ENCODE results near the gene RTN3.
"Not testable (repeated sequence)": the region's sequence is repeated elsewhere in the genome, so short reads cannot be mapped to it uniquely, and the experiment has no call there.

Gene RTN3, protein sequence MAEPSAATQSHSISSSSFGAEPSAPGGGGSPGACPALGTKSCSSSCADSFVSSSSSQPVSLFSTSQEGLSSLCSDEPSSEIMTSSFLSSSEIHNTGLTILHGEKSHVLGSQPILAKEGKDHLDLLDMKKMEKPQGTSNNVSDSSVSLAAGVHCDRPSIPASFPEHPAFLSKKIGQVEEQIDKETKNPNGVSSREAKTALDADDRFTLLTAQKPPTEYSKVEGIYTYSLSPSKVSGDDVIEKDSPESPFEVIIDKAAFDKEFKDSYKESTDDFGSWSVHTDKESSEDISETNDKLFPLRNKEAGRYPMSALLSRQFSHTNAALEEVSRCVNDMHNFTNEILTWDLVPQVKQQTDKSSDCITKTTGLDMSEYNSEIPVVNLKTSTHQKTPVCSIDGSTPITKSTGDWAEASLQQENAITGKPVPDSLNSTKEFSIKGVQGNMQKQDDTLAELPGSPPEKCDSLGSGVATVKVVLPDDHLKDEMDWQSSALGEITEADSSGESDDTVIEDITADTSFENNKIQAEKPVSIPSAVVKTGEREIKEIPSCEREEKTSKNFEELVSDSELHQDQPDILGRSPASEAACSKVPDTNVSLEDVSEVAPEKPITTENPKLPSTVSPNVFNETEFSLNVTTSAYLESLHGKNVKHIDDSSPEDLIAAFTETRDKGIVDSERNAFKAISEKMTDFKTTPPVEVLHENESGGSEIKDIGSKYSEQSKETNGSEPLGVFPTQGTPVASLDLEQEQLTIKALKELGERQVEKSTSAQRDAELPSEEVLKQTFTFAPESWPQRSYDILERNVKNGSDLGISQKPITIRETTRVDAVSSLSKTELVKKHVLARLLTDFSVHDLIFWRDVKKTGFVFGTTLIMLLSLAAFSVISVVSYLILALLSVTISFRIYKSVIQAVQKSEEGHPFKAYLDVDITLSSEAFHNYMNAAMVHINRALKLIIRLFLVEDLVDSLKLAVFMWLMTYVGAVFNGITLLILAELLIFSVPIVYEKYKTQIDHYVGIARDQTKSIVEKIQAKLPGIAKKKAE

DNA sequence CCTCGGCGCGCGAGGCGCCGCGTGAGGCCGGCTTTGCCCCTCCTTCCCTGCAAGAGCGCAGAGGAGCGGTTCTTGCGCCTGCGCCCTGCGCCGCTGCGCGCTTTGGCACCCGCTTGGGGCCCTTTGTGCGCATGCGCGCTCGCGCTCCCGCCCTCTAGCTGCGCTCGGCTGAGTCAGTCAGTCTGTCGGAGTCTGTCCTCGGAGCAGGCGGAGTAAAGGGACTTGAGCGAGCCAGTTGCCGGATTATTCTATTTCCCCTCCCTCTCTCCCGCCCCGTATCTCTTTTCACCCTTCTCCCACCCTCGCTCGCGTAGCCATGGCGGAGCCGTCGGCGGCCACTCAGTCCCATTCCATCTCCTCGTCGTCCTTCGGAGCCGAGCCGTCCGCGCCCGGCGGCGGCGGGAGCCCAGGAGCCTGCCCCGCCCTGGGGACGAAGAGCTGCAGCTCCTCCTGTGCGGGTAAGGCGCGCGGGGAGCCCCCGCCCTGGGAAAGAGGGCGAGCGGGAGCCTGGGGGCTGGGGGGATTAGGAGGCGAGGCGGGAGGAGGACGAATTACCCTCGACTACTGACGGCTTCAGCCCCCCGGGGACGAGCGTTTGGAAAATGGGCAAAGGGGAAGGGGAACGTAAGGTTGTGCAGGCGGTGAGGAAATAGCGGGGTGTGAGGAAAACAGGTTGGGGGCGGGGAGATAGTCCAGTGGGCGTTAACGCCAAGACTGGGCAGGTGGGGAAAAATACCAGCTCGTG is at the start of gene RTN3:
TSS of gene RTN3 (plus strand) at position 180 of the 745 bp plus-strand sequence. CDS start at position 317, 137 bp downstream.
- DNase-seq (ENCODE audit: low read depth in 2 of 3, low spot score in 2 of 3): peak; percentile 92 to 99 (median 94)

DNA sequence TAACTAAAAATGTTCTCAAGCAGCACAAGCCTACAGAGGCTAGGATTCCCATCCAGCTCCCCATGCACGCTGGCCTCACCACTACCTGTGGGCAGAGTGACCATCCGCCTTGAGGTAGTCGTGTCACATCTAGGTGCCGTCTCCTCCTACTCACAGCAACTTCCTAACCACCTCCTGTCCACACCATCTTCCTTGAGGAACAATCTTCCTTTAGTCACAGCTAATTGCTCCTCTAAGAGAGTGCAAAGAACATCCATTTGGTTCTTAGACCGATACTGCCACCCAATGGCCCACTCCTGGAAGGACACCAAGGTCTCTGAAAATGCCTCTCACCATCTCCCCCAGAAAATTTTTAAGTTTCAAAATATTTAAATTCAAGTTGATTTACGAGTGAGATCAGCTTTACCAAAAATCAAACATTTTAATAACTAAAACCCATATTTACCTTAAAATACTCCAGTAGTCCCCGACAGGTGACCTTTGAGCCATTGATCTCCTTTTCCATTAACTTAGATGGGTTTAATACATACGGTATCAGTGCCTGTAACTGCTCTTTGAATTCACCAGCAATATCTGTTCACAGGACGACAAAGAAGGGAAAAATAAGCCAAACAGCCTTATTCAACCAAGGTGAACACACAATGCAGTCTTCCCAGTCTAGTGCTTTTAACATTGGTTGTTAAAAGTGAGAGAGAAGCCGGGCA is 45.4 kb upstream of the RTN3 start:
- DNase-seq (ENCODE audit: low read depth in 2 of 3, low spot score in 2 of 3): peak in 1 of 3 experiments; percentile 36

DNA sequence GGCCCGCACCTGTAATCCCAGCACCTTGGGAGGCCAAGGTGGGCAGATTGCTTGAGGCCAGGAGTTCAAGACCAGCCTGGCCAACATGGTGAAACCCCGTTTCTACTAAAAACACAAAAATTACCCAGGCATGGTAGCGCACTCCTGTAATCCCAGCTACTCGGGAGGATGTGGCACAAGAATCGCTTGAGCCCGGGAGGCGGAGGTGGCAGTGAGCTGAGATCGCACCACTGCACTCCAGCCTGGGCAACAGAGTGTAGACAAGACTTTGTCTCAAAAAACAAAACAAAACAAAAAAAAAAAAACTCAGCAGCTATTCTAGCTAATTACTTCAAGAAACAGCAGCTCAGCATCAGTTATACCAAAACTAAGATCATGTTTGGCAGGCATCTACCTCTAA is 42.9 kb upstream of the RTN3 start:
- DNase-seq (ENCODE audit: low read depth in 2 of 3, low spot score in 2 of 3): not testable (repeated sequence)

DNA sequence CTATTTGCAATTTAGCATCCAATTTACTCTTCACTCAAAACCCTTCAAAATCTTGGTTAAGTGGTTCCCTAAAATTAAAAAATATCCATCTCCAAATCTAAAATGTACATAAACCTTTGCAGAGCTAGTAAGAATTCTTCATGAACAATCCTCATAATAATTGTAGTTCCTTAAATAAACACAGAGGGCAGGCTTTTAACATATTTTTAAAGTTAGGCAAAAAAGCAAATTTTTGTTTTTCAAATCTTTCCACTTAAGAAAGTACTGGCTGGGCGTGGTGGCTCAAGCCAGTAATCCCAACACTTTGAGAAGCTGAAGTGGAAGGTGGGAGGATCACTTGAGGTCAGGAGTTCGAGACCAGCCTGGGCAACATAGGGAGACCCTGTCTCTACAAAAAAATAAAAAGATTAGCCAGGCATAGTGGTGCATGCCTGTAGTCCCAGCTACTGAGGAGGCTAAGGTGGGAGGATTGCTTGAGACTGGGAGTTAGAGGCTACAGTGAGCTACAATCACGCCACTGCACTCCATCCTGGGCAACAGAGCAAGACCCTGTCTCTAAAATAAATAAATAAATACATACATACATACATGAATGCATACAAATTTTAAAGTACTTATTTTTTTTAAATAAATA is 42.0 kb upstream of the RTN3 start:
- DNase-seq (ENCODE audit: low read depth in 2 of 3, low spot score in 2 of 3): no peak

DNA sequence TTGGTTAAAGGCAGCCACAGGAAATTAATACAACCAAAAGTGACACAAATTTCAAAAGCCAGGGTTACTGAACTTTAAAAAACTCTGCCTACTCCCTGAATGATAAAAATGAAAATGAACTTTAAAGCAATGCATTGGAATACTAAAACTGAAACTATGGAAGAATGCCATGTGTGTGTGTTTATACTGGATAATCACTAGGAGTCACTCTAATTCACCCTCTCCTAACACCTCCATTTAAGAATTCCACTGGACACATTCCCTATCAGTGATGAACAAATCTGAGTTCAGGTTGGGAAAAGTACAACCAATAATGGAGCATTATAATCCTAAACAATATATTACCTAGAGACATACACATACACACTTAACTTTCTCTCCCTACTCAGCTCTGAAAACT is 39.6 kb upstream of the RTN3 start:
- DNase-seq (ENCODE audit: low read depth in 2 of 3, low spot score in 2 of 3): no peak

DNA sequence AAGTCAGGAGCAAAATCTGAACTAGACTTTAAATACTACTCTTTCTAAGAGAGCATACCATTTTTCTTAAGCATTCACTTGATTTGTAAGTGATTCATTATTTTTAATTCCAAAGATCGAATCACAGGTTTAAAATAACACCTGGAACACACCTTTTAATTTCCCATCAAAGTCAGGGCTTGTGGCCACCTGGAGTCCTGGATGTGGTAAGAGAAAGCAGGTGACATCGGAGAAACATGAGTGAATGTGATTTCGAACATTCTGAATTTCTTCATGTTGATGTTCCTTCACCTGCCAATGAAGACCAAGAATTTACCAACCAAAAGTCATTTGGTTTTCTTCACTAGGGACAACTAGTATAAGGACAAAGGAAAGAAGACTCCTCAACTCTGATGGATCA is 38.1 kb upstream of the RTN3 start:
- DNase-seq (ENCODE audit: low read depth in 2 of 3, low spot score in 2 of 3): no peak

DNA sequence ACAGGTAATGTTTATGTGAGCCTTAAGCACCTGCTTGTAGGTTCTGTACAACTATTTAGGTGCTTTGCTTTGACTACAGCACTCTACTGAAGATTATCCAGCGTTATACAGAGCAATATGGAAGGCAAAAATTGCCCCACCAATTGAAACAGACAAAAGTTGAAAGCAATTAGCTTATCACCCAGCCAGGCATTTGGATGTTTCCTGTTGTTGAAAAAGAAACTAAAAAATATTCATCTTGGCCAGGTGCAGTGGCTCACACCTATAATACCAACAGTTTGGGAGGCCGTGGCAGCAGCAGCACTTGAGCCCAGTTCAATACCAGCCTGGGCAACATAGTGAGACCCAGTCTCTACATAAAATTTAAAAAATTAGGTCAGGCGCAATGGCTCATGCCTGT is 28.6 kb upstream of the RTN3 start:
- DNase-seq (ENCODE audit: low read depth in 2 of 3, low spot score in 2 of 3): no peak

DNA sequence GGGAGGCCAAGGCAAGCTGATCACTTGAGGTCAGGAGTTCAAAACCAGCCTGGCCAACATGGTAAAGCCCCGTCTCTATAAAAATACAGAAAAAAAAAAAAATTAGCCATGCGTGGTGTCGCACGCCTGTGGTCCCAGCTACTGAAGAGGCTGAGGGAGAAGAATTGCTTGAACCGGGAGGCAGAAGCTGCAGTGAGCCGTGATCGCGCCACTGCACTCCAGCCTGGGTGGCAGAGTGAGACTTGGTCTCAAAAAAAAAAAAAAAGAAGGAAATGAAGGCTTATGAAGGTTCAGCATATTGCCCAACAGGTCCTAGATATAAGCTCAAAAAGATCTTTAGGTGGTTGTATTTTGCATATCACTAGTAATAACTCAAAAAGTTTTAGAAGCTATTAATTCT is 20.3 kb upstream of the RTN3 start:
- no peak for DNase-seq (ENCODE audit: low read depth in 2 of 3, low spot score in 2 of 3)

DNA sequence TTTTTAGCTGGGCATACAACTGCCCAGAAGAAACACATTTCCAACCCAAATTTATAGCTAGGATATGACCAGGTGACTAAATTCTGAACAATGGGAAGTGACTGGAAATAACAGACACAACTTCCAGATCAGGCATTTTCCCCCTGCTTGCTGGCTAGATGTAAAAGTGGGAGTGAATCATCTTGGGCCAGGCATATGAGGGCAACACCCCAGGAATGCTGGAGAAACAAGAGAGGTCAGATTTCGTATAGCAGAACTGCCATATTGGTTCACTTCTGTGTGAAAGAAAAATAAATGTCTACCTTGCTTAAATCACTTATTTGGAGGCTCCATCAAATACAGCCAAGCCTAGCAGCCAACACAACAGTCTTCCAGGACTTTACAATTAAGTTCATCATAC is 17.5 kb upstream of the RTN3 start:
- no peak for DNase-seq (ENCODE audit: low read depth in 2 of 3, low spot score in 2 of 3)

DNA sequence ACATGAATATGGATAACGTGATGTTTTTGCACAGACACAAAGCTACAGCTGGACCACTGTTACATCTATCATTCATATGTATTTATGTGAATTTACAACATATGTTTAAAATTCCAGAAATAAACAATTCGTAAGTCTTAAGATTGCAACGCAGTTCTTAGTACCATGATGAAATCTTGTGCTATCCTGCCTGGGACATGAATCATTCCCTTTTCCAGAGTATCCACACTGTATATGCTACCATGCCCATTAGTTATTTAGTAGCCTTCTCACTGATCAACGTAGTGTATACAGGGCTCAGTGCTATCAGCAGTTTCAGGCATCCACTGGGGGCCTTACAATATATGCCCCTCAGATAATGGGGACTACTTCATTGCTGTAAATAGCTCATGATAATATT is 14.4 kb upstream of the RTN3 start:
- DNase-seq (ENCODE audit: low read depth in 2 of 3, low spot score in 2 of 3): no peak

DNA sequence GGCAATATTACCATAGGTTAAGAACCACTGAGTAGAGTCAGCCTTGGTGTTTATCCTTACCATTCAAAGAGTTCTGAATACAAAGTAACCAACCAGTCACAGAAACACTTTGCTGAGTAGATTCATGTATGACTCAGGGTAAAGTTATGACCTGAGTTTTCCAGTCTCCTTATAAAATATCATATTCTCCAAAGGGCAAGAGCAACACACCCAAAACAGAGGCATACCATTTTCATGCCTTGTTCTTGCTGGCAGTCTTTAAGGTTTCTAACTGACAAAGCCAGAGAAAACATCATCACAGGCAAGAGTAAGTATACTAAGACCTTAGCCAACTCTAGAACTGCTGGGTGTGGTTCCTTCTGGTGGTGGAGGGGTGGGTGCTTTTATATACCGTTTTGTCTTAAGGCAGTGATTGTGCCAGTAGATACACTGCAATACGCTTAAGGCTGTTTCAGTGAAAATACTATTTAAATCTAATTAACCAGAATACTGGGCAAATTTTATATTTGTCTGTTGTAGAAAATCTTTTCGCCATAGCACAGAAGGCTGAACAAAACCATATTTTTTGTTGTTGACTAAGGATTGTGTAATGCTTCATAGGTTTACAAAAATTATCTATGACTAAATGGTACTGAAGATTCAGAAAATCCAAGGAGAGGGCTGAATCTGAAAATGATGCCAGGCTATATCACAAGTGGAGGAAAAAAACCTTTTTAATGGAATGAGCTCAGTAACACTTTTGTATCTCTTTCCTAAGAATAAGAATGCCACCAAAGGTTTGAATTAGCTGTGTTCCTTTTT is 13.1 kb upstream of the RTN3 start:
- DNase-seq (ENCODE audit: low read depth in 2 of 3, low spot score in 2 of 3): no peak

DNA sequence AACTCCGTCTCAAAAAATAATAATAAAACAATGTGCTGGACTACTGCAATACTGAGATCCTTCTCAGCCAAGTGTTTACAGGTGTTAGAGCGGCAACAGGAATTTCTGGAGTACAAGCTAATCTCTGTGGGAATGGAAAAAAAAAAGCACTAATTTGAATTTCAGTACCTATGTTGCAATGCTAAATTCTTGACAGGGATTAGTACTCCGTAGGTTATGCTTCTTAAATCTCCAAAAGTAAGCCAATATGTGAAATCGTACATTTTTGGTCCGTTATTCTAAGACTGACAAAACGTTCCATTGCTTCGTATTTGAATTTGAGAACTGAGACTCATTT is 11.2 kb upstream of the RTN3 start:
- DNase-seq (ENCODE audit: low read depth in 2 of 3, low spot score in 2 of 3): no peak

DNA sequence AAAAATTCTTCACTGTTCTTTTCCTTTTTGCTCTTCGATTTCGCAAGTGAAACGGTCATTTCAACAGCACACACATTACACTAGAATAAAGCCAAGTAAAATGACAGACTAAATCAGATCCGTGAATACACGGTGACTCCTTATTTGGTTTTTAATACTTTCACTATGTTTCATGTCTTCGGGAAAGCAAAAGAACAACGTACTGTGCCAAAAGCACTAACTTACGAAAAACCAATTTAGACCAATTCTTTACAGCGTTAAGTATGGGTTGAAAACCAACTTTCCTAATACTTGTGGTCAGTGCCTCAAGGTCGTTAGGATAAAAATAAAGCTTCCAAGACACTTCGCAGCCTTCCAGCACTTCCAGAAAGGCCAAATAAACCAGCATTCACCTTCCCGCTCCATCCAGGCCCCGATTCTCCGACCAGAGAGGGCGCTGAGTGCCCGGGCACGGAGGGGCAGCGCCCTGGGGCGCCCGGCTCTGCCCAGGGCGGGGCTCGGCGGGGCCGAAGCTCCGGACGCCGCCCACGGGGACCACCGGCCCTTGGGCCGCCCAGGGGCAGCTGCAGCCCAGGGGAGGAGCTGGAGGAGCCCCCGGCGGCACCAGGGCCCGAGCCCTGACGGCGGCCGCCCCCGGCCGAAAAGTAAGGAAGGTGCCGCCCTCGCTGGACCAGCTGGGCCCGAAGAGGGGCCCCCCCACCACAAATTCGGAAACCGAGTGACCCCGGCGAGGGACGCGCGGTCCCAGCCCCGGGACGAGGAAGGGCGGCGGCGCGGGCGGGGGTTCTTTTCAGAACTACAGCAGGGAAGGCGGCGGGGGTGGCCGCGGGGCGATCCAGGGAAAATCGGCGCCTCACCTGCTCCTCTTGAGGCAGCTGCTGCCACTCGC is 10.6 kb upstream of the RTN3 start:
- DNase-seq (ENCODE audit: low read depth in 2 of 3, low spot score in 2 of 3): peak in 2 of 3 experiments; percentile 6 to 12

DNA sequence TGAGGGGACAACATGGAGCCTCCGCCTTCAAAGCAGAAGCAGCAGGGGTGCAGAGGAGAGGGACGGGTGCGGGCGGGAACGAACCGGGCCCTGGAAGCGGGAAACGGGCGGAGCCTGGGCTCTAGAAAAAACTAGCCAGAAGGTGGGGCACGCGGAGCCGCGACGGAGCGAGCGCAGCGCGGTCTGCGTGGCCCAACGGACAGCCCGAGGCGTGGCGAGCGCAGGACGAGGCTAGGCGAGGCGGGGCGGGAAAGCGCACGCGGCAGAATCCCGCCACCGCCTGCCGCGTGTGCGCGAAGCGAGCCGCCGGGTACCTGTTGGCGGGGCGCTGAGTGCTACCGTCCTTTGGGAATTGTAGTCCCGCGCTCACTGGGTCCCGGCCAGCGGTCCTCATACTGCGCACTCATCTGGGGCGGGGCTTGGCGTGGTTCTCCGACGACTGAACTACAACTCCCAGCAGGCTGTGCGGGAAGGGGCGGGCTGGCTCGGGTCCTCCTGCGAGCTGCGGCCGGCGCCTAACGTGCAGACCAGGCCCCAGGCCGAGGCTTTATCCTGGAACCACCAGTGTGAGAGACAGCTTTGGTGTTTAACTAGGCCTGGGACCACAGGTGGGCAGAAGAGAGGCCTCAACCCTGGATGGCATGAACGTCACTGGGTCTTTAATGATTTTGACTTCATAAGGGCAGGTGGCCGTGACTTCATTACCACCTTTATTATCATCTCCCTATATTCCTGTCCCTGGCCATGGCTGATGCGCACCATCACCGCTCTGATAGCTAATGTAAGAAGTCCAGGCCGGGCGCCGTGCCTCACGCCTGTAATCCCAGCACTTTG is 9.8 kb upstream of the RTN3 start, which contains the start of gene ATL3:
TSS of gene ATL3 (minus strand) at position 55 of the 834 bp plus-strand sequence. CDS start at position 14, 41 bp downstream.
- peak; percentile 72 to 86 (median 74) for DNase-seq (ENCODE audit: low read depth in 2 of 3, low spot score in 2 of 3)

DNA sequence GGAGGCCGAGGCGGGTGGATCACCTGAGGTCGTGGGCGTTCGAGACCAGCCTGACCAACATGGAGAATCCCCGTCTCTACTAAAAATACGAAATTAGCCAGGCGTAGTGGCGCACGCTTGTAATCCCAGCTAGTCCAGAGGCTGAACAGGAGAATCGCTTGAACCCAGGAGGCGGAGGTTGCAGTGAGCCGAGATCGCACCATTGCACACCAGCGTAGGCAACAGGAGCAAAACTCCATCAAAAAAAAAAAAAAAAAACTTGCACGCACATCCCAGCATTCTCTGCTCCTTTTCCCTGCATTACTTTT is 9.2 kb upstream of the RTN3 start:
- DNase-seq (ENCODE audit: low read depth in 2 of 3, low spot score in 2 of 3): no peak

DNA sequence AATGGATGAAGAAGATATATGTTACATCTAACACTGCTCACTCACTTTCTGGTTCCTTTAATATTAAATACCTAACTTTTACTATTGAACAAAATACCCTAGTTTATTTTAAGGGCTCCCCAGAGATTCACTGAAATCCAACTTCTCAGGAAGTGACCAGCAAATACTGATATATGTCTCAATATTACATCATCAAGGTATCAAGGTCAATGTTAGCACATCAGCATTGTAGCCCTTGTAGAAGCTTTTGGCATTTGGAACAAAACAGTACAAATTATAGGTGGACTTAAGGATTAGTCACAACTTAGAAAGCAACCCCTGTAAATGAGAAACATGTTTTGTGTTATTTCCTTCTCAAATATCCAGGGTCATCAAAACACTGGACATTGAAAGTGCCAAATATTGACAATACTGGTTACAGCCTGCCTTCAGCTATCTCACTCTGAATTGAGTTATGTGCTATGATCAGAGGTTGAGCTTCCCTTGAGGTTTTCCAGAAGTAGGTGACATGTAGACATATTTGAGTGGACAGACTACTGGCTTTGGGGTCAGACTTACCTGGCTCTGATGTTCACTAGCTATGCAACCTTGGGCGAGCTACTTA is 8.3 kb upstream of the RTN3 start:
- no peak for DNase-seq (ENCODE audit: low read depth in 2 of 3, low spot score in 2 of 3)

DNA sequence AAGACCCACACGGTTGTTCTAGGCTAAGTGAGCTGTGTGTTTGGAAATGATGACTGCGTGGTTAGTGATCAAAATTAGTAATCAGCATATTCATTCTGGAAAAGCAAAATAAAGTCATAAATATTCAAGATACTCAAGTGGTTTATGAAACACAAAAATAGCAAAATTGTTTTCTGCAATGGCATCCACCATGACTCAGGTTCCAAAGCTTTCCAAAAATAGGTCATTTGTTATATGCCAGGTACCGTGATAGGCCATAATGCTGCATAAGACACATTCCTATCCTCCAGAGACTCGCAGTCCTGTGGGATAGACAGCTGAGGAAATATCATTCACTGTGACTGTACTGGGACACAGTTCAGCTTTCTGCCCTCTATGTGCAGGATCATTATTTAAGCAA is 7.7 kb upstream of the RTN3 start:
- DNase-seq (ENCODE audit: low read depth in 2 of 3, low spot score in 2 of 3): no peak

All from activated CD8-positive, alpha-beta memory T cell treated with anti-CD3 and anti-CD28 coated beads for 48 hours (primary cell).